ENCODE results near the gene TRIP11.

Gene TRIP11

DNA sequence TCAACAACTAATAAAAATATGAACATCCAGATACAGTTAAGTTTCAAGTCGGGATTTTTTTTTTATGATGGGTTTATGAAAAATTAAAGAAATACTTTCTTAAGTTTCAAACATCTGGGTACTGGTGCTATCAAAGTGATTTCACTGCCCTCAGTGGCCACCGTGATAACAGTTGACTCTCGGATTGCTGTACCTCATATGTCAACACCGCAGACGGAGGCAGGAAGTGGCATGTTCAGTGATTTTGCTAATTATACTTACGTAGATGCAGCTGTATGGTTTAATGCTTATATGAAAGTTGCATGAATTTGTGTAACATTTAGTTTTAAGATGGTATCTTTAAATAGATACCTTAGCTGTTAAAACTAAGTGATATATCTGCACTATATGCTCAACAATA, 71.6 kb downstream of the TRIP11 start:
- TF ChIP-seq CTCF (conservative IDR thresholded peaks at IDR 0.05; ENCODE audit: low read depth, low read length) = no peak
- no peak overlapping the region for H3K4me3 ChIP-seq (ENCODE audit: low read length)
- DNase-seq (ENCODE audit: low read depth) = no peak

DNA sequence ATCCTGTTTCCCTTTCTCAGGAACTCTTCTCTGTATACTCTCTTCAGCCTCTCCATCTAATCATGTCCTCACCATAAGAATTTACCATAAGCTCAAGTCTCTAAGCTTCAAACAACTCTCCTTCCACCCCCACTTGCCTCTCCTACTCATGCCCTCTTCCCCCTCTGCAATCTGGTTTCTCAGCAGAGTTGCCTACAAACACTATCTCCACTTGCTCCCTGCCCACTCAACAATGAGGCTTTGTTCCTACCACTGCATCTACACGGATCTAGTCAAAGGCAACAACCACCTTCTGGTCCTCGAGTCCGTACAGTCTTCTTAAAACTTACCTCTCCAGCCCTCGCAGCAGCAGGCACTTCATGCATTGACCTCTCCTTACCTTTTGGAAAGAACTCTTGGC, 75.1 kb downstream of the TRIP11 start:
- H3K4me3 ChIP-seq (ENCODE audit: low read length) = no peak overlapping the region
- DNase-seq (ENCODE audit: low read depth) = no peak
- no peak for TF ChIP-seq CTCF (conservative IDR thresholded peaks at IDR 0.05; ENCODE audit: low read depth, low read length)

DNA sequence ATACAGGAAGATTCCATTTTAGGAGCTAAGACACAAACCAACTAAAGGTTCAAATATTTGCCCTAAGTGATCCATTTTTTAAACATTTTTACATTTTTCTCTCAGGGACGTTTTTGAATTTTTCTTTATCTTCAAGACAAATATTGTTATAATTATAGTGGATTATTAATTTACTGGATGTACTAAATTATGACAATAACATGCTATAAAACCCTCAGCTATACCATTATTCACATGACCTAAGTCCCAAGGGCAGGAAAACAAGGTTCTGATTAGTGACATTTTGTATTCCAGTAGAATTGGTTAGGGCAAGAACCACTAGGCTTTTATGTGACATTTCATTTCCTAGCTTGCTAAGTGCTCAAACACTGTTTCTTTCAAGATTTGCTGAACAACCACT, 75.8 kb downstream of the TRIP11 start:
- no peak for DNase-seq (ENCODE audit: low read depth)
- TF ChIP-seq CTCF (conservative IDR thresholded peaks at IDR 0.05; ENCODE audit: low read depth, low read length) = no peak
- no peak overlapping the region for H3K4me3 ChIP-seq (ENCODE audit: low read length)

DNA sequence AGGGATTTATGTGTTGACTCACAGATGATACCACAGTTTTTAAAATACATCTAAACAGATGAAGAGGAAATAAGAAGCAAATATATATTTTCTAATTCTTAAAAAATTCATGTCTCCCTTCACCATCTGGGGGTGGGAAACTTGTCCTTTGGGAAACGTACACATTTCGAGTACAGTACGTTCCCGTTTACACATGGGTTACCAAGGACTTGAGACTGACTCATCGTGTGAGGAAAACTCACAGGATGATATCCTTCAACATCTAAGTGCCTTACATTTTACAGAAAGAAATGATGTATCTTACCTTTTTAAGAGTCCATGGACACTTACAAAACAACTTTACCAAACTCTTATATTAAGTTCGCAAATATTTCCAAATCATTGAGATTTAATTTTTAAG, 76.4 kb downstream of the TRIP11 start:
- H3K4me3 ChIP-seq (ENCODE audit: low read length) = no peak overlapping the region
- no peak for DNase-seq (ENCODE audit: low read depth)
- no peak for TF ChIP-seq CTCF (conservative IDR thresholded peaks at IDR 0.05; ENCODE audit: low read depth, low read length)

DNA sequence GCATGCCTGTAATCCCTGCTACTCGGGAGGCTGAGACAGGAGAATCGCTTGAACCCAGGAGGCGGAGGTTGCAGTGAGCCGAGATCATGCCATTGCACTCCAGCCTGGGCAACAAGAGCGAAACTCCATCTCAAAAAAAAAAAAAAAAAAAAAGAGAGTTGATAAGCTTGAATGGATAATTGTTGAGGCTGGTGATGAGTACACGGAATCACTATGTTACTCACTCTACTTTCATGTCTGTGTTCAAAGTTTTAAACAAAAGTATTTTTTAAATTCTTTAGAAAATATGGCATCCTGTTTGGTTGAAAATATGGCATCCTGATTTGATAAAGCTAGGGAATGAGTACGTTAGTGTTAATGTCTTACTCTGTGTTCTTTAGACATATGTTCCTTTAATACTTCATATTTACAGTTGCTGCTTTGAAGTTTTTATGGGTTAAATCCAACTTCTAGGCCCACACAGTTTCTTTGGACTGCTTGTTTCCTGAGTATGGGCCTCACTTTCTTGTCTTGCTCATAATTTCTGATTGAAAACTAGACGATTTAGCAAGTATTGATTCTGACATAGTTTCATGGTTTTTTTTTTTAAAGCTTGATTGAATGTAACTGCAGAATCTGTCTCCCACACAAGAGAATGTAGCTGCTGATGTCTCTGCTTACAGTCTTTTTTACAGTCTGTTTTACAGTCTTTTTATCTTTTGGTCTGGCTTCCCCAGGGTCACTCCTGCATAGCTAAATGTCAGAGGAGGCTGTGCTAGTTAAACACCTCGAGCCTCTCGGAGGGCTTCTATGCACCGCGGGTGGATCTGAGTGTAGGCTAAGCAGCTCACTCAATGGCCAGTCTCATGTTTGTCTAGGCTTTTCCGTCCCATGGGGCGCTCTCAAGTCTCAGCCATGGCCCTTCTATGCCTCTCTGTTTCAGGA, 78.3 kb downstream of the TRIP11 start:
- DNase-seq (ENCODE audit: low read depth) = no peak
- no peak for TF ChIP-seq CTCF (conservative IDR thresholded peaks at IDR 0.05; ENCODE audit: low read depth, low read length)

GRCh38 chr14:91957876-91958313, 82.0 kb downstream of the TRIP11 start:
- no peak overlapping the region for H3K4me3 ChIP-seq (ENCODE audit: low read length)
- no peak for DNase-seq (ENCODE audit: low read depth)
- TF ChIP-seq CTCF (conservative IDR thresholded peaks at IDR 0.05; ENCODE audit: low read depth, low read length) = no peak

More for the DNA sequence above, 78.3 kb downstream of the TRIP11 start:
- no peak overlapping the region for H3K4me3 ChIP-seq (ENCODE audit: low read length)

- DNase-seq (ENCODE audit: low read depth) = no peak
- no peak for TF ChIP-seq CTCF (conservative IDR thresholded peaks at IDR 0.05; ENCODE audit: low read depth, low read length)
- H3K4me3 ChIP-seq (ENCODE audit: low read length) = no peak overlapping the region
Observed at GRCh38 chr14:91956616-91957015, 83.2 kb downstream of the TRIP11 start.

Measured in retinal pigment epithelial cell (primary cell).